Eye (tissue), 1 donor: ENCODE data around the gene FRYL.

Experiments used
- DNase-seq: peaks from one replicate; pipeline ENCODE4 v3.0.0-alpha.2; 2015

Gene FRYL

DNA sequence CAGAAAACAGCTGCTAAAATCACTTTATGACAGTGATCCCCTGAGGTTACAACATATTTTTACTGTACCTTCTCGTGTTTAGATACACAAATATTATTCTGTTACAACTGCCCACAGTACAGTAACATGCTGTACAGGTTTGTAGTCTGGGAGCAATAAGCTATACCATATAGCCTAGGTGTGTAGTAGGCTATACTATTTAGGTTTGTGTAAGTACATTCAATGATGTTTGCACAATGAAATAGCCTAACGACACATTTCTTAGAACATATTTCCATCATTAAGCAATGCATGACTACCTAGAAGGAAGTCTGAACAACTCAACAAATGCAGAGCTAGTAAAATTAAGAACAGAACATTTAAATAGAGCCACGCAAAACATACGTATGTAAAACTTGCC is 177.3 kb downstream of the FRYL start:
- DNase-seq: no peak

GRCh38 chr4:48602222-48602621 is 177.9 kb downstream of the FRYL start:
- no peak for DNase-seq

- no peak for DNase-seq
These were observed 183.7 kb downstream of the FRYL start for GRCh38 chr4:48596336-48596735.

- peak; percentile 63 for DNase-seq
These were observed 185.9 kb downstream of the FRYL start for GRCh38 chr4:48594180-48594579.

DNA sequence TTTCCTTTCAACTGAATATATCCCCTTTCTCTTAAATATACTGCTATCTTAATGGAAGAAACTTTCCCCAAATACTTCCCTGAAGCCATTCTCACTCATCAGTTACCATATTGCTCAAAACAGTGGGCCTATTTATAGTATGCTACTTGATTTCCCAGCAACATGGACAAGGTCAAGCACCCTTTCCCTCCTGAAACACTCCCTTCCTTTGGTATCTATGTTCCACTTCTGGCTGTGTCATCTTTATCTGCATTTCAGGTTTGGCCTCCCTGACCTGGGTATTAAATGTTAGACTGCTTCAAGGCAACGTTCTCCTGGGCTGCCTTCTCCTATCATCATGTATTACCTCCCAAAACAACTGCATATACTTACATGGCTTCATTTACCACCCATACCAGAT is 188.7 kb downstream of the FRYL start:
- no peak for DNase-seq

DNA sequence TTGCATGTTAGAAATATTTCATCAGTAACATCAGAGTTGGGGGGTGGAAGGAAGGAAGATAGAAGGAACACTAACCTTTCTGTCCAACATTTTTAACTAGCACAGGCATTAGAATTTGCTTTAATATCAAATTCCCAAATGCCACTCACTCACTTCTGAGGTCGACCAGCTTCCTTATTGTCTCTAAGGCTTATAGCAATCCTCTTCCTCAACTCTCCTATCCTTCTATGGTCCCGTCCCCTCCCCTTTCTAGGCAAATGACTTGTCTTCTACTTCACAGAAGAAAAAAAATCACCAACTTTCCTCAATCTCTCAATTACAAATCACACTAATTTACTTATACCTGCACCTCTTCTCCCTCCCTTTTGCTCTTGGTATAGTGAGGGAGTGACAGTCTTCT is 189.2 kb downstream of the FRYL start:
- DNase-seq: no peak

DNA sequence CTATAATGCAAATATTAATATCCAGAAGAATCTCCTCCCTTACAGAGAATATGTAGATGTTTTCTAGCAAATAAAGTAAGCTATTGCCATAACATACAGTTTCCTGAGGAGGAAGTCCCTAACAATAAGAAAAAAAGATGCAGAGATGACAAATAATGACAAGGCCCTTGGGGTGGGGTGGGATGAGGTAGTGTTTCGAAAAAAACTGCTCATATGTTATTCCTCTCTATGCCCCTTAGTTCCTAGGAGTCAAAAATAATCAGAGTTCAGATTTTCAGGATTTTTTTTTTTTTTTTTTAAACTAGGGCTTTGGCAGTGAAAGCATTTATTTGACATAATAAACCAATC is 191.0 kb downstream of the FRYL start:
- DNase-seq: no peak

DNA sequence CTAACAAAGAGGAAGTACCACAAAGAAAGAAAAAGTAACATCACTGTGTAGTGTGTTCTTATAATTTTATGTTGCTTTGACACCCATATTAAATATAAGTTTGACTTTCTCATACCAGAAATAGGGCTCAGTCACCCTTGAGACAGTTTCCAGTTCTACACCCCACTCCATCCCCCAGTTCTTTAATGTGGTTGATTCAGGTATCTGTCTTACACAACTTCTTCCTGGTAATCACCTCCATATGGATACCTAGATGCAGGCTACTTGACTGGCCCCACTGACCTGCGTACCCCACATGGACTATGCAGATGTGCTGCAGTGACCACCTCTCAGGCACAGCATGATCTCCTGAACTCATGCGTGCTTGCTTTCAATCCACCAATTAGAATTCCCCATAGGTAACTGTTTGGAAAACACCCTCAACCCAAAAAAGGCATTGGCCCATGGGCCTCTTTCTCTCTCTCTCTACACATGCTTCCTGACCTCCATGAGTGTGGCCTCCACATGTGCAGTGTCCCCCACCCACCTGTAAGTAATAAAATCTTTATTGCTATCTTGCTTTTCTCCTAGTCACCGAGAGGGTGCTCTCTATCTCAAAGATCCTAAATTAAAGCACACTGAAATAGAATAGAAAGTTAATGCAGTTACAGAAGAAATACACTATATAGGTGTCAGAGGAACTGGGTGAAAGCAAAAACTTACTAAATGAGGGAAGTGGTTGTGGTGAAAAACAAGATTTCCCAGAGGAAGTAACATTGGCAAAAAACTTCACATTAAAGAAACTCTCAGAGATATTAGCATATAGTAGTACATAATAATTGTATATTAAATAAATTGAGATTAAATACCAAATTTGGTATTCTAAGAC is 191.6 kb downstream of the FRYL start:
- DNase-seq: no peak

DNA sequence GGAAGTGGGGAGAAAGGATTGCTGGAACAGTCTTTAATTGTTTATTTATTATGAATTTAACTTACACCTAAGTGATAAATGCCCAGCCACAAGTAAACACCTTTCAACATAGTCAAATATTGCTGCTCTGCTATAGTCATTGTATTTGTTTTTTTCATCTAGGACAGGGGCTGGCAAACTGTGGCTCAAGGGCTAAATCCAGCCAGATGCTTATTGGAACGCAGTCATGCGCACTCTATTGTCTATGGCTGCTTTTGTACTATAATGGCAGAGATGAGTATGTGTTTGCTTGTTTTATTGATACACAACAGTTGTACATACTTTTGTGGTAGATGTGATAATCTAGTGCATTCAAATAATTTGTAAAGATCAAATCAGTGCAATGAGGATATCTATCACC is 194.7 kb downstream of the FRYL start:
- no peak for DNase-seq

- peak; percentile 88 for DNase-seq
These were observed 201.7 kb downstream of the FRYL start for GRCh38 chr4:48578132-48578968.

DNA sequence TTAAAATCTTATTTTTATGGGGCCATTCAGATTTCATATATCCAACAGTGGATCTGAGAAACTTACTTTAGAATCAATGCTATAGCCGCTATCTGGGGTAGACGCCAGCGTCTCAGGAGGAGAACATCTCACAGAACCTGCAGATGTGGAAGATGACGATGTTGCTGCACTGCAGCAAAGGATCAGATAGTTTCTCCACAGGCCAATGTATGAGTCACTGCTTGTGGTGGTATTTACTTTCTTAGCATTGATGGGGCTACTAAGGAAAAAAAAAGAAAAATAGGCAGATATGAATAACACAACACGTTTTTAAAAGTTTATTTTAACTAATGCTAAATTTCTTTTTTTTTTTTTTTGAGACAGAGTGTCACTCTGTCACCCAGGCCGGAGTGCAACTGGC is 204.1 kb downstream of the FRYL start:
- no peak for DNase-seq

- no peak for DNase-seq
These were observed 208.6 kb downstream of the FRYL start for GRCh38 chr4:48571471-48571870.

DNA sequence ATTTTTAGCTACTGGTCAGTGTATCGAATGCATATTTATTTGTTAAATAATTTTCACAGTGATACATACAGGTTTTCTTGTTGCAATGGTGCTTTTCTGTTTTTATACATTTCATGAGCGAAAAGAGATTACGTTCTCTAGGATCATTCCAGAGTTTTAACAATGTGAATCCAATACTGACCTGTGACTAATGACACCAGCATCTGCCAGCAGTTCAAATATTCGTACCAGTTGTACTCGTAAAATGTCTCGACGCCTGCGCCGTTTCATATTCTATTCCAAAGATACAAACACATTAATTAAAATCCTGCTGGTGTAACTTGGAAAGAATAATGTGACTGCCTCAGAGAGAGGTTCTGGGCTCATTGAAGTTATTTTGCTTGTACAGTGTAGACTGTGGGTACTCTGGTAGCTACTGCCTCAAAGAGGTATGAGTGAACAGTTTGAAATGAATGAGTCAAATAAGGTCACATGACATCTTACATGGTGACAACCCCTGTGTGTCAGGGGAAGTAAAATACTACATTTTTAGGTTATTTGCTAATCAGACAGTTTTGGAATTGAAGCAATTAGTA is 209.3 kb downstream of the FRYL start:
- no peak for DNase-seq

DNA sequence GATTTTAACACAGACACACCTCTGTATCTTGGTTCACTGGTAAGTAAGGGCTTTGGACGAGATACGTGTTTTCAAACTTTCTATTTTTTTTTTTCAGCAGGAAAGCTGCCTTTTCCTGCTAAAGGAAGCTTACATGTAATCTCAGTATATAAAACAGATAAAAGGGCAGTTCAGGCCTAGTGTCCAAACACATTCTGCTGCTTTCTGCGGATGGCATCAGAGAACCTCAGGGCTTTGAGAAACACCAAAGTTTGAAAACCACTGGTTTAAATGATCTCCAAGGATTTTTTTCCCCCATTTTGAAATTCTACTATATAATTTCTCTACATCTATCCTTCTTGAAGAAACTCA is 214.1 kb downstream of the FRYL start:
- DNase-seq: no peak

DNA sequence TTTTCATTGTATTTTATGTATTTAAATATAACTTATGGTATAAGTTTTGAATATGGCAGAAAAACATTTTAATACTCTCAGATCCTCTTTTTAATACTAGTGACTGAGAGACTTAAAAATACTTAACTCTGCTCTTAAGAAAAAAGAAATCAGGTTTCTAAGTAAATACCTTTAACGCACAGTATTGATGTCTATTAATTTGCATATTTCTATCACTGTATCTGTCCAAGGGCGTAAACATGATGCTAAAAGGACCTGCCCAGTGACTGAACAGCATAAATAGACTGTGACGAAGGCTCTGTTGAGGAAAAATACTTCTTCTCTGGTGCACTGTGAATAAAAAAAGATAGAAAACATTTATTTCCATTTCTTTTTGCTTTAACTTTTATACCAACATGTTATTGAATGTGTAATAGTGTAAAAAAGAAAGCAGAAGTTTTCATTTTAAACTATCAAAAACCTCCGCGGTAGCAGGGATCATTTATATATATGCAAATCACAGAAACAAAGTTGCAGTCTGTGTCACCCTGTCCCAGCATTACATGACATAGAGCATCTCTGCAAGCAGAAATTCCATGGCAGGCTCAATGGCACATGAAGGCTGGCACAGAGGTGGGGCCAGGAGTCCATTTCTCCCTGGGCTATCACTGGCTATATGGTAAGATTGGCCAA is 214.6 kb downstream of the FRYL start:
- DNase-seq: no peak

- DNase-seq: no peak
These were observed 215.9 kb downstream of the FRYL start for GRCh38 chr4:48564151-48564550.

GRCh38 chr4:48558819-48559218 is 221.3 kb downstream of the FRYL start:
- DNase-seq: no peak

DNA sequence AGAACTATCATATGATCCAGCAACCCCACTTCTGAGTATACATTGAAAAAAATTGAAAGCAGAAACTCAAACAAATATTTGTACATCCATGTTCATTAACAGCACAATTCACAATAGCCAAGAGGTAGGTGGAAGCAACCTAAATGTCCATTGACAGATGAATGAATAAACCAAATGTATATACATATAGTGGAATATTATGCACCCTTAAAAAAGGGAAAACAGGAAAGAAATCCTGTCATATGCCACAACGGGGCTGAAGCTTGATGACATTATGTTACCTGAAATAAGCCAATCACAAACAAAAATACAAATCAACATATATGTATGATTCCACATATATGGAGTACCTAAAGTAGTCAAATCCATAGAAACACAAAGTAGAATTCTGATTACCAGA is 222.1 kb downstream of the FRYL start:
- no peak for DNase-seq

DNA sequence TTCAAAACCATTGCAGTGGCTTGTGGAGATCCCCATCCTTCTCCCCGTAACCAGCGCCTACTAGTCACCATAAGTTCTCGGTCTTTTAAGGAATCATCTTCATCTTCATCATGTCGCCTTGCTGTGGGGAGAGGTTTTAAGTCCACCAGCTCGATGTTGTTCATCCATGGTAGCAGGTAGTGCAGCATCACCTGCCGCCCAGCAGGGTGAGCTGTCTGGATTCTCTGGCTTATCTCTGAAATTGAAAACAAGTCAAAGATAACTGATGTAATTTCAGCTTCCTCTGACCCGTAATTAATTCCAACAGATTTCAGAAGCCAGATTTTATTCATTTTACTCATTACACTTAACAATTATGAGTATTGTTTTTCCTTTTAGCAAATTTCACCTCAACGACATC is 222.6 kb downstream of the FRYL start:
- no peak for DNase-seq

DNA sequence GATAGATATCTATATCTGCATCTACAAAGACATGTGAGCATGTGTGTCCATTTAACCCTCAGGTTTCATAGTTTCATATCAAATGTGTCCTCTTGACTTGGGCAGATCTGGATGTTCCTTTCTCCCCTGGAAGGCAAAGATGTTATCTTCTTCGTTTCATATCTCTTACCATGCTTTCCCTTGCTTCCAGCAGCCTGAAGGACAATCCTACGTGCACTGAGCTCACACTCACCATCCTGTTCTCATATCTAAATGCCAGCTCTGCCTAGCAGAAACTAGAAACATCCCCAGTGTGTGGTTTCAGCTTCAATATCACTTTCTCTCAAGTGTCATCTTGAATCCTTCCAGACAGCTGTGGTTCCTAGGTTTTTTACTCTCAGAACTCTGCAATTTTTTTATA is 223.8 kb downstream of the FRYL start:
- DNase-seq: no peak

DNA sequence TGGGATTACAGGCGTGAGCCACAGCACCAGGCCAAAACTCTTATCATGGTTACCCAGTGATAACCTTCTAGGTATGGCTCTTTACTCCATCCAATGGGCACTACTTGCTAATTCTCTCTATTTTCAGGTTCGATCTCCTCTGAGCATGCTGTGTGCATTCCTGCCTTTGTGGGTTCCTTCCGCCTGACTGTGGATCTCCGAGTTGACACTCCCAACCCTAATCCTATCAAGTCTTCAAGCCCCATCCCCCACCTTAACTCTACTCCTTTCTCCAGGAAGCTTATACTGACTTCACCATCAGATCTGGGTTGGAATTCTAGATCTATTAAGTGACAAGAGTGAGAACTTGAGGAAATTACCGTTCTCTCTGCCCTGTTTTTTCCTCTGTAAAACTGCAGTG is 225.5 kb downstream of the FRYL start:
- no peak for DNase-seq

GRCh38 chr4:48553720-48554119 is 226.4 kb downstream of the FRYL start:
- no peak for DNase-seq

DNA sequence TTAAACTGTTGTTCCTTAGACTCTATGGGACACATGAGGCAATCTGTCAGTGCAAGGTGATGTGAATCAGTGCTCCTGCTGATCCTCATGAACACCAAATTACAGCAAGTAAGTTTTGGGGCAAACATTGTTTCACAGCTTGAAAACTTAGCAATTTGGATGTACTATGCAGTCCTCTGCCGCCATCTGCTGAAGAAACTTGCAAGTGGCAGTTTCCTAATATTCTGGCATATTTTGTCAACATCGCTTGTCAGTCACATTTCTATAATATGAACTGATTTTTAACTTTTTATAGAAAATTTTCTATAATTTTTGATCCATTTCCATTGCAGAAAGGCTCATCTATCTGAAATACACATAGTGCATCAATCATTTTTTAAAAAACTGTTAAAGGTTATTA is 233.7 kb downstream of the FRYL start:
- DNase-seq: peak; percentile 64

DNA sequence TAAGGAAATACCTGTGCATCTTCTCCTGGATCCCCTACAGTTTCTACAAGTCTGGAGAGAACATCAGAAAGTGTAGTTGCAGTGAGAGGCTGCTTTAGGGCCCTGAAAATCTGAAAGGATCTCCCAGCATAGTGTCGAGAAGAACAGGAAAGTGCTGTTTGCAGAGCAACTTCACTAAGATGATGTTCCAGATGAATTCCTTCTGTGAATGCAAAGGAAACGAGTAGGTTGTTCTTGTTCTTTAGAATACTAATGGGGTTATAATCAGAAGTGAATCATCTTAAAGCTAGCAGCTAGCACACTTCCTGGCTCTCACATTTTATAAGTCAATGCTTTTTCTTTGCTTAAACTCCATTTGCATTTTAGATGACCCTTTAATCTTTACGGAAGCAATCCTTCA is 236.3 kb downstream of the FRYL start:
- DNase-seq: no peak
